Testis (tissue), 3 donors: Measurements from ENCODE around the gene C10orf105. TPM values are rescaled to one million over a fixed set of nuclear protein-coding genes. Genes with fewer than 3 reads are reported as not detected.

Experiments used
- DNase-seq: peaks from one replicate; pipeline ENCODE4 v3.0.0-alpha.2; 2019
- H3K27ac ChIP-seq, 2 donors: fragments of 200-600 bp; sonication (generic); one replicate each; pipeline ENCODE4 v1.5.1; 2019
- H3K27me3 ChIP-seq: fragments of 200-600 bp; sonication (generic); one replicate; pipeline ENCODE4 v1.5.1; 2019
- H3K36me3 ChIP-seq: fragments of 200-600 bp; sonication (generic); one replicate; pipeline ENCODE4 v1.5.1; 2017; ENCODE audit warnings: low read depth; ENCODE audit errors: missing control alignments
- H3K4me1 ChIP-seq: fragments of 200-600 bp; sonication (generic); one replicate; pipeline ENCODE4 v1.5.1; 2019
- H3K4me3 ChIP-seq, 2 donors: fragments of 200-600 bp; sonication (generic); one replicate each; pipeline ENCODE4 v1.5.1; 2017 to 2019
- H3K9me3 ChIP-seq: fragments of 200-600 bp; sonication (generic); one replicate; pipeline ENCODE4 v1.5.1; 2017
- CTCF ChIP-seq, 3 experiments: fragments of 450-650 bp in 2 of 3; fragments of 200-600 bp in 1 of 3; sonication (generic) in 1 of 3; IDR thresholded peaks; one replicate each; pipeline ENCODE4 v1.5.1; 2016 to 2019; ENCODE audit warnings: antibody characterized with exemption in 3 of 3, mild to moderate bottlenecking in 2 of 3, moderate library complexity in 1 of 3
- POLR2A ChIP-seq: fragments of 450-650 bp; IDR thresholded peaks from one replicate; pipeline ENCODE4 v1.6.1; 2017; ENCODE audit warnings: antibody characterized with exemption, mild to moderate bottlenecking, moderate library complexity
- WGBS, 2 donors: methylation state at CpG; one replicate each; pipeline ENCODE4 v1.1.5; 2018; 5-methylcytosine and 5-hydroxymethylcytosine counted together
- intact Hi-C: fragments of 100-400 bp; cut with DNase I; formaldehyde crosslinking; loops from one replicate; pipeline ENCODE4 v1.15.1; 2023; ENCODE audit warnings: low total_unique reads
- polyA plus RNA-seq: library from polyadenylated mRNA; stranded (reverse); fragments of 350-450 nt; fragmentation: Illumina TruSeq; extraction: RNeasy Lipid Tissue Mini Kit (QIAGEN cat#74804); gene quantifications from one replicate; pipeline ENCODE4 v1.2.3, GENCODE V29; 2014; ENCODE audit warnings: low read depth, low replicate concordance; ENCODE audit not compliant: insufficient read depth
- total RNA-seq, 2 donors: library from RNA; depleted of rRNA; stranded (reverse); fragments of >200 nt; gene quantifications; one replicate each; pipeline ENCODE4 v1.2.3, GENCODE V29; 2016

Gene C10orf105
- total and polyA plus RNA-seq, 3 donors from 2014 or later: 0.47 to 1.7 (median 0.87) TPM

GRCh38 chr10:71720288-71720687 lies 710 bp upstream of the C10orf105 start:
- no peak for DNase-seq
- Histone ChIP-seq H3K27ac (no peak overlapping the region), H3K4me3 (no peak overlapping the region), H3K9me3 (no peaks in the 10 kb centered on the region), H3K4me1 (peaks cover 16% of the 10 kb centered on the region), H3K27me3 (no peaks in the 10 kb centered on the region), H3K36me3 (no peaks in the 10 kb centered on the region)
- intact Hi-C loops: no loop called here
- TF ChIP-seq CTCF (IDR thresholded peaks at IDR 0.05) (no peak), POLR2A (no peak)
- WGBS, 2 donors: 79 to 81% methylated on average over 4 of the region's 4 CpGs

GRCh38 chr10:71719042-71719441 lies 536 bp downstream of the C10orf105 start:
- intact Hi-C loops: loop anchor here (10.0 kb wide), 1 partner anchor 56 kb away; the partner anchor contains the start of gene VSIR
- Histone ChIP-seq H3K4me3 (no peak overlapping the region), H3K4me1 (peaks cover 24% of the 10 kb centered on the region), H3K36me3 (no peaks in the 10 kb centered on the region), H3K9me3 (no peaks in the 10 kb centered on the region), H3K27me3 (no peaks in the 10 kb centered on the region), H3K27ac (no peak overlapping the region)
- peak; percentile 57 for DNase-seq
- TF ChIP-seq CTCF (IDR thresholded peaks at IDR 0.05) (no peak), POLR2A (no peak)
- WGBS, 2 donors: 73 to 75% methylated on average over 6 to 7 of the region's 7 CpGs

- H3K9me3 ChIP-seq: no peaks in the 10 kb centered on the region
- no peak for DNase-seq
- no peaks in the 10 kb centered on the region for H3K27me3 ChIP-seq
- H3K4me1 ChIP-seq: peaks cover 32% of the 10 kb centered on the region
- TF ChIP-seq CTCF (IDR thresholded peaks at IDR 0.05): no peak
- no peak for TF ChIP-seq POLR2A
- H3K36me3 ChIP-seq: no peaks in the 10 kb centered on the region
- H3K27ac ChIP-seq: no peak overlapping the region
- WGBS, 2 donors: 78 to 88% methylated on average over 9 to 10 of the region's 10 CpGs
- no peak overlapping the region for H3K4me3 ChIP-seq
- intact Hi-C loops: loop anchor here (10.0 kb wide), 1 partner anchor 57 kb away; the partner anchor contains the start of gene VSIR
Observed at GRCh38 chr10:71718165-71718698, 1.3 kb downstream of the C10orf105 start.

- Histone ChIP-seq H3K4me1 (peaks cover 39% of the 10 kb centered on the region), H3K36me3 (no peaks in the 10 kb centered on the region), H3K27ac (no peak overlapping the region), H3K4me3 (no peak overlapping the region), H3K9me3 (no peaks in the 10 kb centered on the region), H3K27me3 (no peaks in the 10 kb centered on the region)
- no peak for DNase-seq
- intact Hi-C loops: loop anchor here (10.0 kb wide), 1 partner anchor 57 kb away; the partner anchor contains the start of gene VSIR
- no peak for TF ChIP-seq CTCF (IDR thresholded peaks at IDR 0.05)
- TF ChIP-seq POLR2A: no peak
- 60 to 68% methylated on average over 2 of the region's 2 CpGs for WGBS, 2 donors
Observed at GRCh38 chr10:71717551-71717951, 2.0 kb downstream of the C10orf105 start.

GRCh38 chr10:71717056-71717455 lies 2.5 kb downstream of the C10orf105 start:
- H3K4me3 ChIP-seq: no peak overlapping the region
- intact Hi-C loops: loop anchor here (10.0 kb wide), 1 partner anchor 58 kb away; the partner anchor contains the start of gene VSIR
- H3K27ac ChIP-seq: no peak overlapping the region
- WGBS, 2 donors: 81 to 93% methylated on average over 2 to 4 of the region's 4 CpGs
- H3K27me3 ChIP-seq: no peaks in the 10 kb centered on the region
- H3K4me1 ChIP-seq: peaks cover 41% of the 10 kb centered on the region
- no peak for TF ChIP-seq POLR2A
- TF ChIP-seq CTCF (IDR thresholded peaks at IDR 0.05): no peak
- no peaks in the 10 kb centered on the region for H3K36me3 ChIP-seq
- no peaks in the 10 kb centered on the region for H3K9me3 ChIP-seq
- DNase-seq: no peak
